GM12891 (cell line): ENCODE results near the gene EEF2K.

Experiments used
- PAX5 ChIP-seq: IDR thresholded peaks from 2 replicates; pipeline ENCODE4 v1.6.1; 2011; ENCODE audit warnings: low read length, moderate library complexity, mild to moderate bottlenecking; ENCODE audit not compliant: insufficient read depth, severe bottlenecking
- POLR2A ChIP-seq: IDR thresholded peaks from 2 replicates; pipeline ENCODE4 v1.6.1; 2011; ENCODE audit warnings: low read depth, low read length, control low read depth
- POLR2AphosphoS5 ChIP-seq: IDR thresholded peaks from 2 replicates; pipeline ENCODE4 v1.6.1; 2011; ENCODE audit warnings: low read depth, low read length, control low read depth
- SPI1 ChIP-seq: IDR thresholded peaks from 2 replicates; pipeline ENCODE4 v1.6.1; 2011; ENCODE audit warnings: low read depth, low read length, control low read depth
- TAF1 ChIP-seq: IDR thresholded peaks from 2 replicates; pipeline ENCODE4 v1.6.1; 2011; ENCODE audit warnings: low read depth, low read length, control low read depth

DNA sequence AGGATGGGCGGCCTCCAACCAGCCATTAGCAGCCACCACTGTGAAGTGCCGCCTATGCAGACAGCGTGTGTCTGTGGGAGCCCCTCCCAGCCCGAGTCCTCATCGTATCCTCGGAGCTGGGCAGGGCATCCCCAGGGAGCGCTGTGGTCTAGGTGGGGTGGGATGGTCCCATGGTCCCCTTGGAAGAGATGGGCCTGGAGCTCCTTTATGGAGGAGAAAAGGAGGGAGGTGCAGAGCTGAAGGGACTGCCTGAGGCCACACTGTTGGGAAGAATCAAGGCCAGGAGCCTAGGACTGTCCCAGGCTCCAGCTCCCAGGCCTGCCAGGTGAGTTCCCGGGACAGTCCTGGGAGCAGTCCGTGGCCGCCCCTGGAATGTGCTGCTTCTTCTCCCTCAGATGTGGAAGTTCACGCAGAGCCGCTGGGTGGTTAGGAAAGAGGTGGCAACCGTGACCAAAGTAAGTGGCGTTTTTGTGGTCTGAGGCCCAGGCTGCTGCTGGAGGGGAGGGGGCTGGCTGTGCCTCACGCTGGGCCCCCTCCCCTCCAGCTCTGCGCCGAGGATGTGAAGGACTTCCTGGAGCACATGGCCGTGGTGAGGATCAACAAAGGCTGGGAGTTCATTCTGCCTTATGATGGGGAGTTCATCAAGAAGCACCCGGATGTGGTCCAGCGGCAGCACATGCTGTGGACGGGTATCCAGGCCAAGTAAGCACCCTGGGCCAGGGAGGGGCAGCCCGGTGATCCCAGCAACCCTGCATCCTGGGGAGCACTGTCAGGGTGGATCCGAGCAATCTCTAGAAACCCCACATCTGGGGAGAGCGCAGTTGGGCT, 118.1 kb downstream of the EEF2K start:
- TF ChIP-seq POLR2A (no peak), POLR2AphosphoS5 (no peak), PAX5 (no peak), SPI1 (no peak), TAF1 (no peak)
